Activated naive CD8-positive, alpha-beta T cell treated with anti-CD3 and anti-CD28 coated beads, Interleukin-2, amount 50 U/mL, for 16 hours (primary cell): ENCODE data around the gene IGFBP6.
"Not testable (repeated sequence)": the region's sequence is repeated elsewhere in the genome, so short reads cannot be mapped to it uniquely, and the experiment has no call there.

Source experiments
- DNase-seq: peaks from one replicate; pipeline ENCODE4 v3.0.0-alpha.2; 2020; ENCODE audit warnings: low read depth, low spot score

IGFBP6 gene

DNA sequence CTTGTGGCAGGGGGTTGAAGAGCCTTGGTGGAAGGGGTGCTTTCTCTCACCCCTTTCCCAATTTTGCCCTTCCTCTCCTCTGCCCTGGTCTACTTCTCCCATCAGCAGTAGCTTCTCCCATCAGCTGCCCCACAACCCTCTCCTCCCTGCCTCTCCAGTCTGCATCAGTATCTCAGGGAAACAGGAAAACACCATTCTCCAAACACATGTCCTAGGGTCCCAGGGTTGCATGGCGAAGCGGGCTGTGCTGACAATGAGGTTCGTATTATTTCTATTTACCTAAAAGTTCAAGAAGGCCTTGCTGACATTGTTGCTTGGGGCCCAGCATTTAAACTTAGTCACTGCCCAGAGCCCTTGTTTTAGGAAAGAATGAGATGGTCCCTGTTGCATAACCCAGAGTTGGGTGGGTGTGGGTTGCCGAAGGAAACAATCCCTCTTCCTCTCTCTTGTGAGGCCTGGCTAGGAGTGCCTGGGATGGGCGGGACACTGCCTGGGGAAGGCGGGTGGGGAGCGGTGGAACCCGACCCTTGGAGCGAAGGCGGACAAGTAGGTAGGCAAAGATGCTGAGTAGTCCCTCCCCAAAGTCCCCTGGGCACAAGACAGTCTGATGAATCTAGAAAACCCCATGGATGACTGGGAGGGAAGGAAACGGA lies 1.3 kb upstream of the IGFBP6 start:
- no peak for DNase-seq

DNA sequence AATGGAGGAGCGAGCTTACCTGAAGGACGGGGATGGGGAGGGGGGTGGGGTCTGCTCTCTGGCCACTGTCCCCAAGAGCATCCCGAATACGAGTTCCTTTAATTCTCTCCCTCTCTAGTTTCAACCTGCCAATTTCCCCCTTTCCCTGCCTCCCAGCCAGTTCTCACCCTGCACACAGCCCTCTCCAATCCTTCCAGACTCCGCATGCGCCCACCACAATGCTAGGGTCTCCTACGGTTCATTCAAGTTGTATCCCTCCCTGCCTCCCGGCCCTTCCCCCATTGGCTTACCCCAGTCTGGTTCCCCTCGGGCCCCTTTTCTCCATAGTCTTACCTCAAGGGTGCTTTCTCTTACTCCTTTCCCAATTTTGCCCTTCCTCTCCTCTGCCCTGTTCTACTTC lies 708 bp upstream of the IGFBP6 start:
- DNase-seq, result no peak

DNA sequence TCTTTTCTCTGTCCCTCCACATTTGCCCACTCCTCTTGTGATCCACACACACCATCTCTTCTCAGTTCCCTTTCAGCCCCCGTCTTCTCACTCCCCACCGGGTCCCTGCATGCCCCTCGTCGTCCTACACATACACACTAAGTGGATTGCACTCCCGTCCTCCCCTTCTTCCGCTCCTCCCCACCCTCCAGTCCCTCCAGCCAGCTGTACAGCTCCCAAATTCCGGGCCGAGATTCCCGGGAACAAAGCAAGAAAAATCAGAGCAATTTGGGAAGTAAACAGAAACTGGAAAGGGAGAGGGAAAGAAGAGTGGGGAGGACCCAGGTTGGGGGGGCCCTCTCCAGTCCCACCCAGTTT lies 282 bp upstream of the IGFBP6 start:
- DNase-seq, result no peak

DNA sequence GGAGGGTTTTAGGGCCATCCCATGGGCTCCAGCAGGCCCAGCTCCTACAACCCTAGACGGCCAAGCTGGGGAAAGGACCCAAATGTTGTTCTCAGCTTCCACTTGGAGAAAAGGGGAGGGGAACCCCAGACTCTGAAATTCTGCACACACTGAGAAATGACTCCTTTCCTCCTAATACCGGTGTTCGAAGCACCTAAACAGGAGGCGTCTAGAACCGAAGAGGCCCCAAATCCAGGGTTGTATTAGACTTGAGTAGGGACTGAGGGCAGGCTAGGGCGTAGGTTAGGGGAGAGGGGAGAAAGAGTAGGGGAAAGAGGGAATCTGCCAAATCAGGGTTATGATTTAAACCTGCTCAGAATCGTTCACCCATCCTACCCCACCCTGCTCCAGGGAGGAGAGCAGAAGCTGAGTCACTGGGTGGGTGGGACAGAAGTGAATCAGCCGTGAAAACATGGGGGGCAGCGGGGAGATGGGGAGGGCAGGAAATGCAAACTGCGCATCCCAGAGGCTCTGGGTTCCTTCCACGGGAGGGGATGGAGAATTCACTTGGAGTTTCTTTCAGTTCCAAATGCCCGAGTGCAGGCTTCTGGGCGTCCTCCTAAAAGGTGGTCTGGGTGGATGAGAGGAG lies 1.0 kb downstream of the IGFBP6 start:
- DNase-seq, result no peak

DNA sequence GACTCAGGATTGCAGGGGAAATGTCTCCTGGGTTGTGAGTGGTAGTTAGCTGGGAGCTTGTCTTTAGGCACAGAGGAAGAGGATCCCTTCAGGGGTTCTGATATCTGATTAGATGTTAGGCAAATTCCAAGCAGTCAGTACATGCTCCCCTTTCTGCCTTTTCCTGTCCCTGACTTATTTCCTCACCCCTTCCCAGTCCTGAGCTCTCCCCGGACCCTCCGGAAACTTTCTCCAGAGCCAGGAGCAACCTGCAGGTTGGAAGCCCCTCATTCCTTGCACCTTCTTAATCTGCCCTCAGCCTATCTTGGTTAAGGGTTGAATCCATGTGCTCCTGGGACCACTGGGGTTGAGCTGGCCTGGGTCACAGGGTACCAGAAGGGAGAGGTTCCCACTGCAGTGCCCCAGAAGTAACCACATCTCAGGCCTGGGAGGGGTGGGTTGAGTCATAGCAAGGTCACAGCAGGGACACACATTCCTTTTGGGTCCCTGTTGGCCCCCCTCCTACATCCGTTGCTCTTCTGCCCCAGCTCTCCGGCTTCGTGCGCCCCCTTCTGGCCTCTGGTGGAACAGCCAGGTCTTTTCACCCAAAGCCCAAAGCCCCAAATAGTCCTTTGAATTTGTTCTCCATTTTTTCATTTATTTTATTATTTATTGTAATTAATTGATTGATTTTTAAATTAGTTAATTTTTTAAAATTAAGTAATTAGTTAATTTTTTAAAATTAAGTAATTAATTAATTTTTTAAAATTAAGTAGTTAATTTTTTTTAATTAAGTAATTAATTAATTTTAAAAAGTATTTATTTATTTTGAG lies 1.8 kb downstream of the IGFBP6 start:
- DNase-seq, result peak; percentile 76

DNA sequence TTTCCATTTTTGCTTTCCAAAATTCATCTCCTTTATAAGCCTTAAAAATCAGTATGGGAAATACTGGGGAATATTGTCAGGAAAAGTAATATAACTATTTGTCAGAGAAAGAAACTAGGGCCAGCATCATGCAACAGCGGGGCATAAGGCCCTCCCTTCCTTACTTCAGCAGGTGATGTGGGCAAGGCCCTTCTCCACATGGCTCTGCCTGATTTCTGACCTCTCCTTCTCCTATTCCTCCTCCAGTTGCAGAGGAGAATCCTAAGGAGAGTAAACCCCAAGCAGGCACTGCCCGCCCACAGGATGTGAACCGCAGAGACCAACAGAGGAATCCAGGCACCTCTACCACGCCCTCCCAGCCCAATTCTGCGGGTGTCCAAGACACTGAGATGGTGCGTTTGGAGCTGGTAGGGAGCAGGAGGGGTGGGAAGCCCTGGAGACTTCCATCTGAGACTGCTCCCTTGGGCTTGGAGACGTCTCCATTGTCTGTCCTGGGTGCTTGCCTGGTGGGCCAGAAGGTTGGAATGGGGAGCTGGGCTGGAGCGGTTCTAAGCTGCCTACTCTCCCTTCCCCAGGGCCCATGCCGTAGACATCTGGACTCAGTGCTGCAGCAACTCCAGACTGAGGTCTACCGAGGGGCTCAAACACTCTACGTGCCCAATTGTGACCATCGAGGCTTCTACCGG lies 3.1 kb downstream of the IGFBP6 start:
- no peak for DNase-seq

DNA sequence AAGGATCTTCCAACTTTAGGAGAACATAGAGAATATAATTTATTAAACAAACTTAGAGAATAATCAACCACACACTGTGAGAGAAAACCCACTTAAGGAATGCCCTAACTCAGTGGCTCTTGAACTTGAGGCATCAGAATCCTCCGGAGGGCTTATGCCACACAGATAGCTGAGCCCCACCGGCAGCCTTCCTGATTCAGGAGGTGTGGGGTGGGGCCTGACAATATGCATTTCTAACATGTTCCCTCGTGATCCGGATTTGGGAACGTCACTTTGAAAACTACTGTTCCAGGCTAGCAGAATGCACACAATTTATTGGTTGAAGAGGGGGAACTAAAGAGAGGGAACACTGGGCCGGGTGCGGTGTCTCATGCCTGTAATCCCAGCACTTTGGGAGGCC lies 3.8 kb downstream of the IGFBP6 start:
- DNase-seq, result no peak

DNA sequence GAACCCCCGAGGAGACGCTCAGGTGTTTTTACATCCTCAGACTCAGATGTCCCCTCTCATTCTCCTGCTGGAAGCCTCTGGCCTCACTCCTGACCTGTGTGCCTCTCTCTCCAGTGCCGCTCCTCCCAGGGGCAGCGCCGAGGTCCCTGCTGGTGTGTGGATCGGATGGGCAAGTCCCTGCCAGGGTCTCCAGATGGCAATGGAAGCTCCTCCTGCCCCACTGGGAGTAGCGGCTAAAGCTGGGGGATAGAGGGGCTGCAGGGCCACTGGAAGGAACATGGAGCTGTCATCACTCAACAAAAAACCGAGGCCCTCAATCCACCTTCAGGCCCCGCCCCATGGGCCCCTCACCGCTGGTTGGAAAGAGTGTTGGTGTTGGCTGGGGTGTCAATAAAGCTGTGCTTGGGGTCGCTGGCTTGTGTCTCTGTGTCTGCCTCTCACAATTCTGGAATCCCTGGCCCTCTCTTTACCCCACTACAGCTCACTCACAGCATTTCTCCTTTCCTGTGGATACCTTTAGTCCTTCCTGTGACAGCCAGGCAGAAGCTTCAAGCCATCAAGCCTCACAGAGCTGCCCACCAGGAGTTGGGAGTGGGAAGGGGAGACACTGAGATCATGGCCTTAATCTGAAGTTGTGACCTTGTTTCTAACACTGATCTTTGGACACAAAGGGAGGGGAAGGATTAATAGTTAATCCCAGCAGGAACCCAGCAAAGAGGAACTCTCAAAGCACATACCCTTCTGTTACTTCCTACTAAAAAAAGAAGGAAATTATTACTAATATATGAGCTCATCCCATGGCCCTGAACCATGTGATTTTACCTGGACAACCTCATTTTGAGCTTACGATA lies 4.7 kb downstream of the IGFBP6 start:
- no peak for DNase-seq

DNA sequence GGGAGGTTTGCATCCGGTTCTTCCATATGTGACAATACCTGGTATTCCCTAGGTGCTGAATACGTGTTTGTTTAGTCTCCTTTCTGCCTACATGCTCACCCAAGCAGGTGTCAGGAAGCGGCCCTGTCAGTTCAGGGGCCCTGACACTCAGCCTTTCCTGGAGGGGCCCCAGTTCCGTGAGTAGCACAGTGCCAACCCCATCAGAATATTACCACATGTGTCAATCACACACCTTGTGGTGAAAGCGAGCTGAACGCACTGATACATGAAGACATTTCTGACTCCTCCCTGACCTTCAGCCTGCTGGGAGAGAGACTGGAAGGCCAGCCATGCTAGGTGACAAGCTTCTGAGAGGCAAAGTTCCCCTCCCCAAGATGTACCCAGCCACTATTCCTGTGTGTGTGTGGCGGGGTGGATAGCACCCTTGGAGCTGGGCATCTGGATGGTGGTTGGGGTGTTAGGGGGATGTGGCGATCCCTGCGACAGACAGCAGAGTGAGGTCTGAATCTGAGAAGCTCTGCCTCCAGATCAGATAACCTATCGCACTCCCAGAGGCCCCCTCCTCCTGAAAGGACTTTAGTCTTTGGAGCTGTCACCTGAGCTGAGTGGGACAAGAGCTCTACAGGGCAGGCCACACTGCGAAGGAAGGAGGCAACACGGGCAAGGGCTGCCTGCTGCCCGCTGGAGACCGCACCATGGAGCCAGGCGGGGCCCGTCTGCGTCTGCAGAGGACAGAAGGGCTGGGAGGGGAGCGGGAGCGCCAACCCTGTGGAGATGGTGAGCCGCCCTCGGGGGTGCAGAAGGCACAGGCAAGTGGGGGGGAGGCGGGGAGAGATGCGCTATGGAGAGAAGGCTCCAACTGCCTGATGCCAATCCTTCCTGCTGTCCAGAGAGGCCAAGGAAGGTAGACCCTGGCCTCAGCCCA lies 5.7 kb downstream of the IGFBP6 start, which contains the start of gene SOAT2:
SOAT2 (plus strand) TSS at position 604 of the 925 bp plus-strand sequence; CDS start at position 696, 92 bp downstream.
- peak; percentile 44 for DNase-seq

DNA sequence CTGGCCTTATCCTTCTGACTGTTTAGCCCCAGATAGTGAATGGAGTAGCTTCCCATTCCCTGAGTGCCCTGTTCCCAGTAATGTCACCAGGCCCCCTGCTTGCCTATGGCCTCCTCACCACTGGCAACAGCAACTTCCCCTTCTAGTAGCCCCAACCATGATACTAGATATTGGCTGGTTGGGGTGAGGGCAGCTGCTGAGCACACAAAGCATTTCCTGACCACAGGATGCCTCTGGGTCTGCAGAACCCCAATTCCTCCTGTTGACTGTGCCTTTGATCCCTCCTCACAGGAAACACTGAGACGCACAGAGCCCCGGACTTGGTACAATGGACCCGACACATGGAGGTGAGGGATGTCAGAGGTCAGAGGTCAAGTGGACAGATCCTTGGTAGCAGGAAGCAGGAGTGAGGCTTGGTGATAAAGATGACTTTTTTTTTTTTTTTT lies 6.4 kb downstream of the IGFBP6 start:
- DNase-seq, result no peak

DNA sequence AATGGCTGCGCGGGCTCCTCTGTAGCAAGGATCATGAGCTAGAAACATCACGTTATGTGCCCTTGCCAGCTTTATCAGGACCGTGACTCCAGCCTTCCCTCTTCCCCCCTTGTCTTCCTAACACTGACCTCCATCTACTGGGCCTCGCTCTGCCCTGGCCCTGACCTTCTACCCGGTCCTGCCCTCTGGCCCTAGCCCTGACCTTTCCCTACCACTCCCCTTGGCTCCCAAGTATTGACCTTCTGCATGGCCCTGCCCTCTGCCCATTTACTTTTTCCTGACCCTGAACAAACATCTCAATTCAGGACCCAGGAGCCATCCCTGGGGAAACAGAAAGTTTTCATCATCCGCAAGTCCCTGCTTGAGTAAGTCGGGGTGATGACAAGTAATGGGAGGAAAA lies 7.8 kb downstream of the IGFBP6 start:
- DNase-seq, result no peak

DNA sequence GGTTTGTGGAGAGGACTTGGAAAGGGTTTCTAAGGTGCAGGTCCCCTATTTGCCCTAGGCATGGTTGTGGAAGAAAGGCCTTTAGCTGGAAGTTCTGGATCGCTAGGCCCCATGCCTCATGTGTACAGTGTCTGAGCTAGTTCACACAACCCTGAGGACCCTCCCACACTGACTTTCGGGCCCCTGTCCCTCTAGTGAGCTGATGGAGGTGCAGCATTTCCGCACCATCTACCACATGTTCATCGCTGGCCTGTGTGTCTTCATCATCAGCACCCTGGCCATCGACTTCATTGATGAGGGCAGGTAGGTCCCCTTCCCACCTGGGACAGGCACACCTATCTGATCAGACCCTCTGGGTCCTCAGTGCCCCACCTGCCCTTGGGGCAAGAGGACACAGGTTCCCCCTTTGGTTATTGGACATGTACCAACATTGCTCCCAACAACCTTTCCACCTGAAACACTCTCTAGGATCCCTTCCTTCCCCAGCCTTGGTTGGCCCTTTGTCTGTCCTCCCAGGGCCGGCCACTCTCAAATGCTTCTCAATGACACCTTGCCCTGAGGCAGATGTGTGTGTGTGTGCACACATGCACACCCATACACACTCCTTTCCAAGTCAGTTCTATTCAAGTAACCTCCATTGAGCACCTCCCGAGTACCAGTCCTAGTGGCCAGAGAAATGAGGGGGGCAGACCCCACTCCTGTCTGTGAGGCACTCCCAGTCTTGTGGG lies 8.4 kb downstream of the IGFBP6 start:
- no peak for DNase-seq

DNA sequence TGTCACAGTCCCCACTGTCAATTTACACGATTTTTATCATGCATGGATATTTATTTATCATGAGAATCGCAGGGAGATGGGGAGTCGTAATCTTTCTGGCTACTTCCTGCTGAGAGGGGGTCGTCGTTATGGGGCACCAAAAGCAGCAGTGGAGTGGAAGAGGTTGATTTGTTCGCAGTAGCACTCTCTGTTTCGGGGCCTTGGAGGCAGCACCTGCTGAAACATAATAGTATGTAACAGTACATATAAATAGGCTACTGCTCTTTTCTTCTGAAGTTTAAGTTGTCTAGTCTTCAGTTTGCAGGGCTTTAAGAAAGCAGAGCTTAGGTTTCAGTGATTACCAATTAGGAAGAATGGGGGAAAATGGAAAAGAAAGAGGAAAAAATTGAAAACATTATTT lies 9.7 kb downstream of the IGFBP6 start:
- no peak for DNase-seq

DNA sequence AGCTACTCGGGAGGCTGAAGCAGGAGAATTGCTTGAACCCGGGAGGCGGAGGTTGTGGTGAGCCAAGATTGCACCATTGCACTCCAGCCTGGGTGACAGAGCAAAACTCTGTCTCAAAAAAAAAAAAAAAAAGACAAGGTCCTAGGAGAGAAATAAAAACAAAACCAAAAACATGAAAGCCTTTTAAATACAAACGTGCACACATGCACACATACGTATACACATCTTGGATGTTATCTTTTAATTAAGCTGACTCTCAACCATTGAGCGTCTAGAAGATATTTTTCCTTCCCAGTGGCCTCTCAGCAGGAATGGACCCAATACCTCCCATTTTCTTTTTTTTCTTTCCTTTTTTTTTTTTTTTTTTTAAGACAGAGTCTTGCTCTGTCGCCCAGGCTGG lies 15.0 kb downstream of the IGFBP6 start:
- DNase-seq, result not testable (repeated sequence)

DNA sequence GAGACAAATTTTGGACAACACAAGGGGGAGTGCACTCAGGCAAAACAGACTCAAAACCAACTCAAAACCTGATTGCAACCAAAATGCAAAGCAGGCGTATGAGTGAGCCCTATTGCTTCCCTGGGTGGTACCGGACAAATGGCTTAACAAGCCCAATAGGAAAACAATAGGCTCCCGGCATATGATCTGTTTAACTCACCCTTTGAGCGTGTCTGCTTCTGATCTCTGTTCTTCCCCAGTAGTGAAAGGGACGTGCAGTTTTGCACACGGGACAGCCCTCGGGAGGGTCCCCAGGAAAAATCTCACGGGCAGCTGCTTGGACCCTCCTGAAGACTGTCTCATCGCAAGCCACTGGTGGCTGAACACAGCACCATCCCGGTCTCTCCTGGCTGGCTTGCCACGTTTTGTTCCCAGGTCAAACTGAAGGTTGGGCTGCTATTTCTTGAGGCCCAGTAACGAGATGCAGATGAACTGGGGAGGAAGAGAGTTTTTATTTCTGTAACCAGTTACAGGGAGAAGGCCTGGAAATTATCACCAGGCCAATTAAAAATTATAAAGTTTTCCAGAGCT lies 15.8 kb downstream of the IGFBP6 start:
- DNase-seq, result no peak

DNA sequence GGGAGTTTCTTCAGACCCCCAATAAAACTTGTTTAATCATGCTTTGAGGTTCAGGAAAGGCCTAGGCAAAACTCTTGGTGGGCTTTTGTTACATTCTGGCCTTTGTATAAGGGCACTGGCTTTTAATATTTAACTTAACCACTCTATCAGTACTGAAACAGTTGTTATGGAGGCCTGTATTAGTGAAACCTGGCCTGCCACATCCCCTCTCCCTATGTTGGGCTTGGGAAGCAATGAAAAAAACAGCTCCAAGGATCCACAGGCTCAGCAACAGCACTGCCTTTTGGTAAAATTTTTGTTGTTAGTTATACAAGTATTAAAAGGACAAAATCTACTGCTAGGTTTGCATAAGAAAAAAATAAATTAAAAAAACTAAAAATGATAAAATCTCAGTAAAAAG lies 16.5 kb downstream of the IGFBP6 start:
- DNase-seq, result no peak

DNA sequence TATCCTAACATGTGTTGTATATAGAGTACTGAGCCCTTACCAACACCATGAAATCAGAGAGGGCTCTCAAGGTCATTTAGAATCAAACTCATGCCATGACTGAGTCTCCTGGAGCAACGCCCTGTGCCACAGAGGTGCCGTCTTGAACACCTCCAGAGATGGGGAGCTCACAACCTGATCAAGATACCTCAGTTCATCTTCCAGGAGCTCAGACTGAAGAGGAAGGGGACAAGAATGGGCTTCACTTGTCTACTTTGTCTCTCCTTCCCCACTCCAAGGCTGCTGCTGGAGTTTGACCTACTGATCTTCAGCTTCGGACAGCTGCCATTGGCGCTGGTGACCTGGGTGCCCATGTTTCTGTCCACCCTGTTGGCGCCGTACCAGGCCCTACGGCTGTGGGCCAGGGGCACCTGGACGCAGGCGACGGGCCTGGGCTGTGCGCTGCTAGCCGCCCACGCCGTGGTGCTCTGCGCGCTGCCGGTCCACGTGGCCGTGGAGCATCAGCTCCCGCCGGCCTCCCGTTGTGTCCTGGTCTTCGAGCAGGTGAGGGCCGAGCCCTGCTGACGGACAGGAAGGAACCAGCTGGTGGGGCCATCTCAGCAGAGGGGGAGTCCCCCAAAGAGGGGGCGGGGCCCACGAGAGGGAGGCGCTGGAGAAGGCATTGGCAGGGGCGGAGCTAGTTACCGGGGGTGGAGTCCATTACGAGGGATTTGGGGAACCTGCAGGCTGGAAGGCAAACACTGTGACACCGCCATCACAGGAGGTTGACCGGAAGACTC lies 17.8 kb downstream of the IGFBP6 start:
- no peak for DNase-seq

DNA sequence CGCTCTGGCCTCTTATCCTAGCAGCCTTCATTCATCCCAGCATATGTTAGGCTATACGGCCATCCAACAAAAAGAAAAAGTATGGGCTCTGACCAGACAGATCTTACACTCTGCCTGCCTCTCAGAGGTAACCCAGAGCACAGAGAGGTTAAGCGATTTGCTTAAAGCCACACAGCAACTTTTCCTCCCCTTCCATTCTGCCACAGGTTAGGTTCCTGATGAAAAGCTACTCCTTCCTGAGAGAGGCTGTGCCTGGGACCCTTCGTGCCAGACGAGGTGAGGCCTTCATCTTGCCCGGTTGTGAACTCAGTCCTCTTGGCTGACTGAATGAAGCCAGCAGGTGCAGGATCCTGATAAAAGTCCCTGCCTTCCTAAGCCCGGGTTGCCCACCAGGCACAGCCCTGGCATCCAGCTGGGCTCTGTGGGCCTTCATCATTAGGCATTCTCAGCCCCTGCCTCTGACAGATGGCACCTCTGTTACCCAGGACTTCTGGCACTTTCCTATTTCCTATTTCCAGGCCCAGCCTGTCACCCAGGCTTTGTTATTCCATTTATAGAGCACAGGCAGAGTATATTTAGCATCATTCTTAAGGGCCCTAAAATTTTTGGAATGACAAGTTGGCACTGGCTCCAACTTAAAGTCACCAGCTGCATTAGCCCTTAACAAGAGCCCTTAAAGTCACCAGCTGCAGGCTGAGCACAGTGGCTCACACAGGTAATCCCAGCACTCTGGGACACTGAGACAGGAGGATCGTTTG lies 18.6 kb downstream of the IGFBP6 start:
- DNase-seq, result no peak
